Mesendoderm (in vitro differentiated cells): ENCODE data around the gene BBLN.

Experiments used
- DNase-seq: peaks from one replicate; pipeline ENCODE4 v3.0.0; 2013
- H2AK5ac ChIP-seq: 2 replicates; pipeline ENCODE4 v1.6.1; 2013; ENCODE audit warnings: low read length, inconsistent platforms
- H2BK120ac ChIP-seq: 2 replicates; pipeline ENCODE4 v1.6.1; 2013; ENCODE audit warnings: low read depth, mild to moderate bottlenecking, low read length, moderate library complexity, mixed read lengths
- H2BK15ac ChIP-seq: replicated peaks from 2 replicates; pipeline ENCODE4 v1.6.1; 2013; ENCODE audit warnings: low read depth, mild to moderate bottlenecking, moderate library complexity
- H2BK5ac ChIP-seq: 2 replicates; pipeline ENCODE4 v1.6.1; 2013; ENCODE audit warnings: low read length, inconsistent platforms
- H3K18ac ChIP-seq: 2 replicates; pipeline ENCODE4 v1.6.1; 2013; ENCODE audit warnings: mild to moderate bottlenecking, low read length, mixed read lengths
- H3K23ac ChIP-seq: one replicate; pipeline ENCODE4 v1.6.1; 2013; ENCODE audit warnings: low read length
- H3K27ac ChIP-seq: 2 replicates; pipeline ENCODE4 v1.5.1; 2013; ENCODE audit warnings: low read depth, mild to moderate bottlenecking, inconsistent platforms, low read length, moderate library complexity
- H3K27me3 ChIP-seq: 2 replicates; pipeline ENCODE4 v1.6.1; 2013; ENCODE audit warnings: low read length, control low read depth, mild to moderate bottlenecking, inconsistent platforms; ENCODE audit not compliant: insufficient read depth, poor library complexity
- H3K36me3 ChIP-seq: 2 replicates; pipeline ENCODE4 v1.6.1; 2013; ENCODE audit warnings: low read length, inconsistent platforms; ENCODE audit not compliant: control insufficient read depth, insufficient read depth
- H3K4ac ChIP-seq: one replicate; pipeline ENCODE4 v1.6.1; 2013; ENCODE audit warnings: low read depth, mild to moderate bottlenecking, low read length, moderate library complexity
- H3K4me1 ChIP-seq: 2 replicates; pipeline ENCODE4 v1.6.1; 2013; ENCODE audit warnings: low read depth, low read length, inconsistent platforms; ENCODE audit not compliant: control insufficient read depth
- H3K4me2 ChIP-seq: 2 replicates; pipeline ENCODE4 v1.6.1; 2013; ENCODE audit warnings: low read length
- H3K4me3 ChIP-seq: 2 replicates; pipeline ENCODE4 v1.5.1; 2013; ENCODE audit warnings: mild to moderate bottlenecking, low read length
- H3K56ac ChIP-seq: one replicate; pipeline ENCODE4 v1.6.1; 2013; ENCODE audit warnings: low read length
- H3K79me1 ChIP-seq: 2 replicates; pipeline ENCODE4 v1.6.1; 2013; ENCODE audit warnings: low read length, inconsistent platforms
- H3K79me2 ChIP-seq: 2 replicates; pipeline ENCODE4 v1.6.1; 2013; ENCODE audit warnings: mild to moderate bottlenecking, low read length; ENCODE audit not compliant: control insufficient read depth, insufficient read depth
- H3K9ac ChIP-seq: 2 replicates; pipeline ENCODE4 v1.6.1; 2013; ENCODE audit warnings: low read length, inconsistent platforms
- H4K5ac ChIP-seq: one replicate; pipeline ENCODE4 v1.6.1; 2013; ENCODE audit warnings: low read length
- H4K8ac ChIP-seq: one replicate; pipeline ENCODE4 v1.6.1; 2013; ENCODE audit warnings: low read depth, mild to moderate bottlenecking, control low read depth, low read length, moderate library complexity
- WGBS: extraction: QIAGEN DNeasy Blood & Tissue Kit; methylation state at CpG from one replicate; pipeline ENCODE4 v1.1.7; 2013; ENCODE audit warnings: low lambda C conversion rate, missing lambda C conversion rate; ENCODE audit not compliant: insufficient coverage; ENCODE audit errors: extremely low coverage; 5-methylcytosine and 5-hydroxymethylcytosine counted together

BBLN gene

GRCh38 chr9:128146591-128147120 lies 13.4 kb upstream of the BBLN start:
- no peak overlapping the region for H2BK5ac ChIP-seq
- no peak overlapping the region for H3K4me2 ChIP-seq
- H2BK120ac ChIP-seq, result no peak overlapping the region
- no peak overlapping the region for H4K8ac ChIP-seq
- no peaks in the 10 kb centered on the region for H3K79me1 ChIP-seq
- no peak overlapping the region for H3K56ac ChIP-seq
- H2AK5ac ChIP-seq, result no peak overlapping the region
- WGBS, result no CpG with 5 or more reads among the region's 8 CpGs
- no peak overlapping the region for H3K9ac ChIP-seq
- H3K18ac ChIP-seq, result no peak overlapping the region
- H3K36me3 ChIP-seq, result no peaks in the 10 kb centered on the region
- no peaks in the 10 kb centered on the region for H3K4me1 ChIP-seq
- H3K79me2 ChIP-seq, result no peaks in the 10 kb centered on the region
- no peak overlapping the region for H3K4me3 ChIP-seq
- H3K27me3 ChIP-seq, result no peaks in the 10 kb centered on the region
- no peak overlapping the region for H3K27ac ChIP-seq
- no peak overlapping the region for H3K4ac ChIP-seq
- DNase-seq, result no peak
- no peak overlapping the region for H2BK15ac ChIP-seq
- no peak overlapping the region for H3K23ac ChIP-seq
- H4K5ac ChIP-seq, result no peak overlapping the region

GRCh38 chr9:128148509-128149000 lies 11.5 kb upstream of the BBLN start:
- H2BK120ac ChIP-seq, result no peak overlapping the region
- H3K79me1 ChIP-seq, result no peaks in the 10 kb centered on the region
- no peak overlapping the region for H3K56ac ChIP-seq
- H3K9ac ChIP-seq, result no peak overlapping the region
- no peak overlapping the region for H3K4ac ChIP-seq
- no peaks in the 10 kb centered on the region for H3K36me3 ChIP-seq
- no peak overlapping the region for H3K23ac ChIP-seq
- no peaks in the 10 kb centered on the region for H3K79me2 ChIP-seq
- no peak overlapping the region for H3K27ac ChIP-seq
- no peak overlapping the region for H4K5ac ChIP-seq
- no peak overlapping the region for H3K4me2 ChIP-seq
- no peak overlapping the region for H4K8ac ChIP-seq
- no CpG with 5 or more reads among the region's 5 CpGs for WGBS
- DNase-seq, result no peak
- no peak overlapping the region for H3K18ac ChIP-seq
- H3K4me1 ChIP-seq, result no peaks in the 10 kb centered on the region
- H2BK5ac ChIP-seq, result no peak overlapping the region
- H3K4me3 ChIP-seq, result no peak overlapping the region
- H3K27me3 ChIP-seq, result no peaks in the 10 kb centered on the region
- no peak overlapping the region for H2BK15ac ChIP-seq
- H2AK5ac ChIP-seq, result no peak overlapping the region

- no peak within 1 kb of the TSS for H4K8ac ChIP-seq
- no peak within 1 kb of the TSS for H2BK5ac ChIP-seq
- no peak within 1 kb of the TSS for H3K56ac ChIP-seq
- no peaks in the 10 kb centered on the region for H3K79me2 ChIP-seq
- WGBS, result no CpG with 5 or more reads among the region's 9 CpGs
- no peak within 1 kb of the TSS for H2AK5ac ChIP-seq
- H3K4me3 ChIP-seq, result no peak within 1 kb of the TSS
- no peaks in the 10 kb centered on the region for H3K79me1 ChIP-seq
- DNase-seq, result no peak
- no peaks in the 10 kb centered on the region for H3K27me3 ChIP-seq
- H3K4me2 ChIP-seq, result no peak within 1 kb of the TSS
- no peak within 1 kb of the TSS for H4K5ac ChIP-seq
- H3K4me1 ChIP-seq, result no peaks in the 10 kb centered on the region
- H2BK15ac ChIP-seq, result no peak within 1 kb of the TSS
- H3K18ac ChIP-seq, result no peak within 1 kb of the TSS
- H3K9ac ChIP-seq, result no peak within 1 kb of the TSS
- no peak within 1 kb of the TSS for H3K27ac ChIP-seq
- no peak within 1 kb of the TSS for H3K4ac ChIP-seq
- H3K23ac ChIP-seq, result no peak within 1 kb of the TSS
- no peak within 1 kb of the TSS for H2BK120ac ChIP-seq
- H3K36me3 ChIP-seq, result no peaks in the 10 kb centered on the region
These were observed 10.9 kb upstream of the BBLN start, which contains the start of gene LCN2 for GRCh38 chr9:128149001-128149701. Gene LCN2 (plus strand): TSS chr9:128149453. CDS start chr9:128149526, 73 bp downstream.

GRCh38 chr9:128149951-128150593 lies 10.0 kb upstream of the BBLN start:
- Histone ChIP-seq H2BK5ac (no peak overlapping the region), H3K79me1 (no peaks in the 10 kb centered on the region), H3K79me2 (no peaks in the 10 kb centered on the region), H3K4me2 (no peak overlapping the region), H3K27me3 (no peaks in the 10 kb centered on the region), H4K5ac (no peak overlapping the region), H3K36me3 (no peaks in the 10 kb centered on the region), H3K23ac (no peak overlapping the region), H3K4ac (no peak overlapping the region), H2BK120ac (no peak overlapping the region), H3K27ac (no peak overlapping the region), H3K56ac (no peak overlapping the region), H3K18ac (no peak overlapping the region), H2AK5ac (no peak overlapping the region), H4K8ac (no peak overlapping the region), H3K4me3 (no peak overlapping the region), H3K9ac (no peak overlapping the region), H2BK15ac (no peak overlapping the region), H3K4me1 (no peaks in the 10 kb centered on the region)
- no CpG with 5 or more reads among the region's 11 CpGs for WGBS
- no peak for DNase-seq

- peak; percentile 69 for DNase-seq
These were observed 9.3 kb upstream of the BBLN start for GRCh38 chr9:128150594-128151308.

More at GRCh38 chr9:128150594-128151308, 9.3 kb upstream of the BBLN start:
- no peak overlapping the region for H3K18ac ChIP-seq
- no peak overlapping the region for H3K4ac ChIP-seq
- H3K36me3 ChIP-seq, result no peaks in the 10 kb centered on the region
- no peaks in the 10 kb centered on the region for H3K4me1 ChIP-seq
- no peak overlapping the region for H3K56ac ChIP-seq
- H2BK5ac ChIP-seq, result no peak overlapping the region
- H3K4me3 ChIP-seq, result no peak overlapping the region
- H3K27me3 ChIP-seq, result no peaks in the 10 kb centered on the region
- H3K4me2 ChIP-seq, result no peak overlapping the region
- no peak overlapping the region for H2AK5ac ChIP-seq
- H2BK120ac ChIP-seq, result no peak overlapping the region
- H3K9ac ChIP-seq, result no peak overlapping the region
- H4K8ac ChIP-seq, result no peak overlapping the region
- H2BK15ac ChIP-seq, result no peak overlapping the region
- H4K5ac ChIP-seq, result no peak overlapping the region
- no peak overlapping the region for H3K27ac ChIP-seq
- H3K23ac ChIP-seq, result no peak overlapping the region
- no peaks in the 10 kb centered on the region for H3K79me1 ChIP-seq
- H3K79me2 ChIP-seq, result no peaks in the 10 kb centered on the region
- WGBS, result no CpG with 5 or more reads among the region's 19 CpGs
